H1 (cell line): ENCODE measurements around the gene PAPSS2. TPM values are rescaled to one million over a fixed set of nuclear protein-coding genes. Genes with fewer than 3 reads are reported as not detected.

ENCODE experiments used
- CTCF ChIA-PET: fragments of 300-600 bp; sonication (Branson Sonifier 250); formaldehyde crosslinking; loops from one replicate; lab custom pipeline; 2021; ENCODE audit not compliant: partially characterized antibody; lab: Charles Lee
- POLR2A ChIA-PET: fragments of 300-600 bp; sonication (Branson Sonifier 250); formaldehyde crosslinking; loops from one replicate; lab custom pipeline; 2021; ENCODE audit warnings: inconsistent platforms; ENCODE audit not compliant: partially characterized antibody; lab: Charles Lee
- DNase-seq, 2 experiments: peaks; one replicate each; pipeline versions ENCODE4 v3.0.0 to v3.0.0-alpha.2; 2010 to 2022; ENCODE audit warnings: low spot score in 2 of 2, low read depth in 1 of 2, mixed read lengths in 1 of 2
- FAIRE-seq: peaks from 2 replicates; lab custom pipeline; 2011; peaks lifted over from hg19 to GRCh38; lab: Jason Lieb, UNC
- H2AFZ ChIP-seq: 2 replicates; pipeline ENCODE4 v1.8.1; 2012; ENCODE audit warnings: low read length, inconsistent platforms
- H2AK5ac ChIP-seq: 2 replicates; pipeline ENCODE4 v1.6.1; 2013; ENCODE audit warnings: low read depth, low read length
- H2BK120ac ChIP-seq: replicated peaks from 2 replicates; pipeline ENCODE3; 2013; ENCODE audit warnings: low read depth, low read length, inconsistent platforms
- H2BK12ac ChIP-seq: 2 replicates; pipeline ENCODE4 v1.6.1; 2013; ENCODE audit warnings: low read depth, low read length
- H2BK15ac ChIP-seq: 2 replicates; pipeline ENCODE4 v1.6.1; 2013; ENCODE audit warnings: low read length
- H2BK20ac ChIP-seq: 2 replicates; pipeline ENCODE4 v1.6.1; 2013; ENCODE audit warnings: low read length
- H2BK5ac ChIP-seq: 2 replicates; pipeline ENCODE4 v1.6.1; 2013; ENCODE audit warnings: low read depth, low read length
- H3K14ac ChIP-seq: 2 replicates; pipeline ENCODE4 v1.6.1; 2013; ENCODE audit warnings: inconsistent platforms; ENCODE audit not compliant: insufficient read length
- H3K18ac ChIP-seq: 2 replicates; pipeline ENCODE4 v1.6.1; 2013; ENCODE audit warnings: low read length; ENCODE audit errors: extremely low read depth
- H3K23ac ChIP-seq: 2 replicates; pipeline ENCODE4 v1.6.1; 2013; ENCODE audit warnings: inconsistent platforms; ENCODE audit not compliant: insufficient read length
- H3K23me2 ChIP-seq: 2 replicates; pipeline ENCODE4 v1.6.1; 2013; ENCODE audit warnings: low read depth, low read length
- H3K27ac ChIP-seq: 2 replicates; pipeline ENCODE4 v1.6.1; 2011; ENCODE audit warnings: low read depth, low read length, inconsistent platforms
- H3K27me3 ChIP-seq, 4 experiments: replicated peaks in 1 of 4; 1 replicate in 1 of 4; 2 replicates in 3 of 4; pipeline versions ENCODE4 v1.6.1 to v1.8.1; 2011 to 2013; ENCODE audit warnings: low read length in 3 of 4, mild to moderate bottlenecking in 3 of 4, inconsistent platforms in 2 of 4, mixed read lengths in 2 of 4, moderate library complexity in 1 of 4; ENCODE audit not compliant: control insufficient read depth in 3 of 4, insufficient read depth in 3 of 4; ENCODE audit errors: extremely low read depth in 1 of 4
- H3K36me3 ChIP-seq, 4 experiments: 2 replicates each; pipeline versions ENCODE4 v1.6.1 to v1.8.1; 2011 to 2013; ENCODE audit warnings: mild to moderate bottlenecking in 4 of 4, low read length in 3 of 4, moderate library complexity in 2 of 4, control low read depth in 1 of 4, inconsistent platforms in 1 of 4; ENCODE audit not compliant: insufficient read depth in 4 of 4, control insufficient read depth in 2 of 4
- H3K4ac ChIP-seq: replicated peaks from 2 replicates; pipeline ENCODE3; 2013; ENCODE audit warnings: low read length, low read depth, mixed read lengths, inconsistent platforms; ENCODE audit not compliant: insufficient read length
- H3K4me1 ChIP-seq, 4 experiments: replicated peaks in 1 of 4; 1 replicate in 1 of 4; 2 replicates in 3 of 4; pipeline versions ENCODE4 v1.6.1 to v1.8.1; 2011 to 2013; ENCODE audit warnings: low read length in 3 of 4, inconsistent platforms in 2 of 4, mixed read lengths in 1 of 4; ENCODE audit not compliant: insufficient read depth in 4 of 4, control insufficient read depth in 3 of 4
- H3K4me2 ChIP-seq, 2 experiments: 2 replicates each; pipeline versions ENCODE4 v1.6.1 to v1.8.1; 2011 to 2013; ENCODE audit warnings: low read depth in 2 of 2, low read length in 2 of 2, control low read depth in 1 of 2, inconsistent platforms in 1 of 2, mild to moderate bottlenecking in 1 of 2; ENCODE audit not compliant: insufficient read depth in 1 of 2
- H3K4me3 ChIP-seq, 4 experiments: fragments of 200-600, 300-600 bp in 1 of 4; sonication (generic), shearing (Covaris generic), sonication (Bioruptor Twin) in 1 of 4; 2 replicates each; pipeline versions ENCODE4 v1.5.1 to v1.8.1; 2011 to 2016; ENCODE audit warnings: low read length in 4 of 4, low read depth in 3 of 4, control low read depth in 2 of 4, inconsistent platforms in 2 of 4, mild to moderate bottlenecking in 2 of 4, mixed read lengths in 1 of 4, moderate library complexity in 1 of 4; ENCODE audit not compliant: insufficient read depth in 2 of 4; ENCODE audit errors: extremely low read depth in 1 of 4
- H3K56ac ChIP-seq: replicated peaks from 2 replicates; pipeline ENCODE3; 2013; ENCODE audit warnings: low read depth, mild to moderate bottlenecking, mixed read lengths, low read length, inconsistent platforms; ENCODE audit not compliant: insufficient read length
- H3K79me1 ChIP-seq: 2 replicates; pipeline ENCODE4 v1.6.1; 2013; ENCODE audit warnings: low read depth, low read length, control low read depth
- H3K79me2 ChIP-seq, 2 experiments: 2 replicates each; pipeline versions ENCODE4 v1.6.1 to v1.8.1; 2012 to 2013; ENCODE audit warnings: low read length in 2 of 2, mild to moderate bottlenecking in 2 of 2, inconsistent platforms in 1 of 2; ENCODE audit not compliant: insufficient read depth in 2 of 2, control insufficient read depth in 1 of 2
- H3K9ac ChIP-seq, 4 experiments: replicated peaks in 1 of 4; 1 replicate in 1 of 4; 2 replicates in 3 of 4; pipeline versions ENCODE4 v1.6.1 to v1.8.1; 2011 to 2013; ENCODE audit warnings: low read depth in 3 of 4, low read length in 3 of 4, control low read depth in 2 of 4, mild to moderate bottlenecking in 2 of 4, moderate library complexity in 2 of 4, inconsistent platforms in 1 of 4; ENCODE audit errors: extremely low read depth in 1 of 4
- H3K9me3 ChIP-seq, 2 experiments: 2 replicates each; pipeline versions ENCODE4 v1.6.1 to v1.8.1; 2012 to 2013; ENCODE audit warnings: mild to moderate bottlenecking in 2 of 2, moderate library complexity in 2 of 2, control low read depth in 1 of 2, inconsistent platforms in 1 of 2, low read depth in 1 of 2, low read length in 1 of 2, mixed read lengths in 1 of 2; ENCODE audit not compliant: insufficient read depth in 2 of 2
- H4K20me1 ChIP-seq, 2 experiments: replicated peaks in 1 of 2; 2 replicates each; pipeline versions ENCODE3 to v1.8.1; 2011 to 2013; ENCODE audit warnings: inconsistent platforms in 2 of 2, low read length in 2 of 2, mild to moderate bottlenecking in 1 of 2; ENCODE audit not compliant: insufficient read depth in 2 of 2, control insufficient read depth in 1 of 2
- H4K5ac ChIP-seq: 2 replicates; pipeline ENCODE4 v1.6.1; 2013; ENCODE audit warnings: low read length, low read depth, mixed read lengths, inconsistent platforms; ENCODE audit not compliant: insufficient read length
- H4K8ac ChIP-seq: 2 replicates; pipeline ENCODE4 v1.8.0; 2013; ENCODE audit warnings: mild to moderate bottlenecking, moderate library complexity, low read length, inconsistent platforms; ENCODE audit not compliant: insufficient read depth; ENCODE audit errors: extremely low read depth
- H4K91ac ChIP-seq: replicated peaks from 2 replicates; pipeline ENCODE3; 2013; ENCODE audit warnings: low read length, mixed read lengths, inconsistent platforms; ENCODE audit not compliant: insufficient read length
- ATF3 ChIP-seq: IDR thresholded peaks from 2 replicates; pipeline ENCODE4 v1.6.1; 2011; ENCODE audit warnings: low read depth, mild to moderate bottlenecking, low read length; ENCODE audit not compliant: insufficient read depth
- CEBPB ChIP-seq: IDR thresholded peaks from 2 replicates; pipeline ENCODE4 v1.6.1; 2012; ENCODE audit warnings: low read depth, low read length
- CTCF ChIP-seq, 3 experiments: IDR thresholded peaks; 1 replicate in 2 of 3; 2 replicates in 1 of 3; pipeline versions ENCODE4 v1.5.1 to v1.6.1; 2011; ENCODE audit warnings: low read length in 3 of 3, mild to moderate bottlenecking in 3 of 3, inconsistent platforms in 2 of 3, low read depth in 1 of 3, moderate library complexity in 1 of 3; ENCODE audit not compliant: insufficient read depth in 1 of 3; ENCODE audit errors: control extremely low read depth in 1 of 3
- EZH2 ChIP-seq: fragments of 200-600 bp; sonication (generic); IDR thresholded peaks from 2 replicates; pipeline ENCODE4 v1.7.1; 2012; ENCODE audit warnings: low read depth, mild to moderate bottlenecking, moderate library complexity, low read length, inconsistent platforms; ENCODE audit not compliant: severe bottlenecking
- HDAC2 ChIP-seq, 2 experiments: fragments of 300-600 bp in 1 of 2; sonication (generic) in 1 of 2; IDR thresholded peaks; 2 replicates each; pipeline ENCODE4 v1.6.1; 2011 to 2012; ENCODE audit warnings: low read depth in 2 of 2, low read length in 2 of 2, mild to moderate bottlenecking in 2 of 2, moderate library complexity in 2 of 2, borderline replicate concordance in 1 of 2, inconsistent platforms in 1 of 2
- MAFK ChIP-seq: IDR thresholded peaks from 2 replicates; pipeline ENCODE4 v1.6.1; 2012; ENCODE audit warnings: low read depth, mild to moderate bottlenecking, improper control_type of control experiment, low read length
- SIX5 ChIP-seq: IDR thresholded peaks from 2 replicates; pipeline ENCODE4 v1.6.1; 2011; ENCODE audit warnings: mild to moderate bottlenecking, low read depth, low read length
- SP4 ChIP-seq: IDR thresholded peaks from 2 replicates; pipeline ENCODE4 v1.6.1; 2012; ENCODE audit warnings: low read length, inconsistent platforms
- TCF12 ChIP-seq: IDR thresholded peaks from 2 replicates; pipeline ENCODE4 v1.6.1; 2011; ENCODE audit warnings: low read depth, mild to moderate bottlenecking, low read length
- WGBS, 2 experiments: shearing (Covaris generic) in 1 of 2; methylation state at CpG; one replicate each; pipeline versions ENCODE4 v1.1.6 to v1.1.7; 2013 to 2015; ENCODE audit warnings: low lambda C conversion rate in 2 of 2, mixed read lengths in 2 of 2, inconsistent platforms in 1 of 2, low coverage in 1 of 2, missing lambda C conversion rate in 1 of 2; ENCODE audit not compliant: insufficient replicate concordance in 2 of 2, insufficient coverage in 1 of 2, insufficient read length in 1 of 2; ENCODE audit errors: extremely low coverage in 1 of 2, missing lambda C conversion rate in 1 of 2; 5-methylcytosine and 5-hydroxymethylcytosine counted together
- polyA plus RNA-seq, 7 experiments: library from polyadenylated mRNA; depleted of rRNA in 3 of 7; stranded (reverse) in 5 of 7; unstranded in 2 of 7; fragments of >200 nt in 5 of 7; fragments of 200-250 nt in 2 of 7; gene quantifications; 1 replicate in 5 of 7; 2 replicates in 1 of 7; 4 replicates in 1 of 7; pipeline versions ENCODE4 v1.2.1 to v1.2.3, GENCODE V29; 2011 to 2013; ENCODE audit warnings: missing spikeins in 2 of 7, mixed read lengths in 2 of 7
- total RNA-seq: library from RNA; stranded (reverse); fragmentation: NEBNext Ultra II Directional; extraction: Animal tissue kit (Norgen Biotek cat#: 25700); gene quantifications from 2 replicates; pipeline ENCODE4 v1.2.1, GENCODE V29; 2021

The PAPSS2 gene
- total and polyA plus RNA-seq, 2 of the 8 experiments (the other 6 are each of a cell fraction or from before 2014, with no cell fraction given) = 7.6 to 20.2 TPM

- Histone ChIP-seq H3K27me3 (no peaks in the 10 kb centered on the region), H4K5ac (no peak overlapping the region), H3K18ac (no peak overlapping the region), H2BK15ac (no peak overlapping the region), H3K79me1 (0 out of 2 replicates have a peak, but pooled peaks cover 5% of the 10 kb centered on the region), H3K4ac (no peak overlapping the region), H2BK120ac (no peak overlapping the region), H3K4me3 (no peak overlapping the region), H3K27ac (no peak overlapping the region), H4K20me1 (no peaks in the 10 kb centered on the region), H3K4me1 (no peaks in the 10 kb centered on the region), H4K8ac (no peak overlapping the region), H2BK5ac (no peak overlapping the region), H3K36me3 (no peaks in the 10 kb centered on the region; a peak in 1 of 8 replicates), H3K14ac (no peak overlapping the region), H3K23me2 (no peaks in the 10 kb centered on the region), H2BK20ac (no peak overlapping the region), H2AFZ (no peak overlapping the region), H3K23ac (no peak overlapping the region), H4K91ac (no peak overlapping the region), H3K9me3 (no peaks in the 10 kb centered on the region), H2AK5ac (no peak overlapping the region), H3K79me2 (no peaks in the 10 kb centered on the region), H2BK12ac (no peak overlapping the region), H3K9ac (no peak overlapping the region), H3K4me2 (no peak overlapping the region), H3K56ac (no peak overlapping the region)
- CTCF ChIA-PET = interaction anchor here (0.6 to 0.8 kb wide), 2 partner anchors 10 to 38 kb away, joined by 3 to 4 read pairs; no protein-coding TSS in a partner anchor
- DNase-seq (no peak), FAIRE-seq (no peak)
- POLR2A ChIA-PET = interaction anchor here (0.9 kb wide), 1 partner anchor 41 kb away, joined by 3 read pairs; the partner anchor contains the start of gene PAPSS2
- WGBS, 2 experiments = 94% methylated on average over 7 of the region's 7 CpGs; no CpG with 5 or more reads in 1 of the 2 experiments
- TF ChIP-seq CEBPB (no peak), TCF12 (no peak), HDAC2 (IDR thresholded peaks at IDR 0.05; ENCODE audit: borderline replicate concordance in 1 of 2, low read depth in 2 of 2, low read length in 2 of 2) (no peak), SP4 (no peak), SIX5 (no peak), CTCF (IDR thresholded peaks at IDR 0.05; ENCODE audit: control extremely low read depth in 1 of 3, insufficient read depth in 1 of 3, low read depth in 1 of 3, low read length in 3 of 3) (no peak), ATF3 (no peak), EZH2 (no peak), MAFK (no peak)
These were observed 40.5 kb downstream of the PAPSS2 start for GRCh38 chr10:87700031-87700796.
